KMS-11 (cell line): ENCODE data around the gene ADAP1.

Experiments used
- H2AFZ ChIP-seq: fragments of 200-600 bp; sonication (generic); 2 replicates; pipeline ENCODE4 v1.6.1; 2016; ENCODE audit warnings: antibody characterized with exemption, mixed run types, low read depth
- H3K27ac ChIP-seq: fragments of 200-600 bp; sonication (generic); 2 replicates; pipeline ENCODE4 v1.6.1; 2016; ENCODE audit warnings: mild to moderate bottlenecking, mixed run types
- H3K27me3 ChIP-seq: fragments of 200-600 bp; sonication (generic); 2 replicates; pipeline ENCODE4 v1.6.1; 2017; ENCODE audit warnings: mild to moderate bottlenecking, low read depth, mixed run types, moderate library complexity; ENCODE audit not compliant: insufficient read depth
- H3K36me3 ChIP-seq: fragments of 200-600 bp; sonication (generic); 2 replicates; pipeline ENCODE4 v1.6.1; 2017; ENCODE audit warnings: mild to moderate bottlenecking, mixed run types; ENCODE audit not compliant: insufficient read depth
- H3K4me1 ChIP-seq: fragments of 200-600 bp; sonication (generic); 2 replicates; pipeline ENCODE4 v1.6.1; 2016; ENCODE audit warnings: mild to moderate bottlenecking, low read depth, mixed run types; ENCODE audit not compliant: poor library complexity, severe bottlenecking
- H3K4me2 ChIP-seq: fragments of 200-600 bp; sonication (generic); 2 replicates; pipeline ENCODE4 v1.7.0; 2016; ENCODE audit warnings: mild to moderate bottlenecking, mixed run types
- H3K4me3 ChIP-seq: fragments of 200-600 bp; sonication (generic); IDR thresholded peaks from 2 replicates; pipeline ENCODE4 v1.6.1; 2017; ENCODE audit warnings: low read depth, low read length, mixed read lengths; ENCODE audit not compliant: insufficient read depth
- H3K79me2 ChIP-seq: fragments of 200-600 bp; sonication (generic); 2 replicates; pipeline ENCODE4 v1.6.1; 2016; ENCODE audit warnings: low read depth, mixed run types; ENCODE audit not compliant: insufficient read depth
- H3K9ac ChIP-seq: fragments of 200-600 bp; sonication (generic); 2 replicates; pipeline ENCODE4 v1.6.1; 2016; ENCODE audit warnings: mild to moderate bottlenecking, mixed run types
- H4K20me1 ChIP-seq: fragments of 200-600 bp; sonication (generic); 2 replicates; pipeline ENCODE4 v1.6.1; 2016; ENCODE audit warnings: mild to moderate bottlenecking, mixed run types; ENCODE audit not compliant: insufficient read depth
- TF ChIP-seq, protein P1 (sequence below): fragments of 200-600 bp; sonication (generic); conservative IDR thresholded peaks from 2 replicates; pipeline ENCODE4 v1.6.1; 2017; ENCODE audit warnings: low read depth, mild to moderate bottlenecking, antibody characterized with exemption, low read length, moderate library complexity, mixed read lengths

The ADAP1 gene

DNA sequence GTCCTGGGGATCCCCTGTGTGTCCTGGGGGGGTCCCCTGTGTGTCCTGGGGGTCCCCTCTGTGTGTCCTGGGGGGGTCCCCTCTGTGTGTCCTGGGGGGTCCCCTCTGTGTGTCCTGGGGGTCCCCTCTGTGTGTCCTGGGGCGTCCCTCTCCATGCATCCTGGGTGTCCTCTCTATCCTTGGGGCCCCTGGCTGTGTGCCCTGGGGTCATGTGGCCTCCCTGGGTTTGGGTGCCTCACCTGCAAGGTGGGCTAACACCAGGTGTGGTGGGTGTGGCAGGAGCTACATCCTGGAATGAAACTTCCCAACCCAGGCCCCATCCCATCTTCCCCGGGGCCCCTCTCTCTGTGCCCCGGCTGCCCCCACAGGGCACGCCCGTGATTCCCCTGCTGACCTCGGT is 33.4 kb upstream of the ADAP1 start:
- Histone ChIP-seq H3K4me2 (no peak overlapping the region), H3K36me3 (no peaks in the 10 kb centered on the region), H3K9ac (no peak overlapping the region), H3K79me2 (no peaks in the 10 kb centered on the region), H3K27me3 (peaks cover 47% of the 10 kb centered on the region), H2AFZ (no peak overlapping the region), H3K27ac (no peak overlapping the region), H3K4me3 (no peak overlapping the region), H3K4me1 (peaks cover 2% of the 10 kb centered on the region), H4K20me1 (no peaks in the 10 kb centered on the region)
- TF ChIP-seq, protein P1, sequence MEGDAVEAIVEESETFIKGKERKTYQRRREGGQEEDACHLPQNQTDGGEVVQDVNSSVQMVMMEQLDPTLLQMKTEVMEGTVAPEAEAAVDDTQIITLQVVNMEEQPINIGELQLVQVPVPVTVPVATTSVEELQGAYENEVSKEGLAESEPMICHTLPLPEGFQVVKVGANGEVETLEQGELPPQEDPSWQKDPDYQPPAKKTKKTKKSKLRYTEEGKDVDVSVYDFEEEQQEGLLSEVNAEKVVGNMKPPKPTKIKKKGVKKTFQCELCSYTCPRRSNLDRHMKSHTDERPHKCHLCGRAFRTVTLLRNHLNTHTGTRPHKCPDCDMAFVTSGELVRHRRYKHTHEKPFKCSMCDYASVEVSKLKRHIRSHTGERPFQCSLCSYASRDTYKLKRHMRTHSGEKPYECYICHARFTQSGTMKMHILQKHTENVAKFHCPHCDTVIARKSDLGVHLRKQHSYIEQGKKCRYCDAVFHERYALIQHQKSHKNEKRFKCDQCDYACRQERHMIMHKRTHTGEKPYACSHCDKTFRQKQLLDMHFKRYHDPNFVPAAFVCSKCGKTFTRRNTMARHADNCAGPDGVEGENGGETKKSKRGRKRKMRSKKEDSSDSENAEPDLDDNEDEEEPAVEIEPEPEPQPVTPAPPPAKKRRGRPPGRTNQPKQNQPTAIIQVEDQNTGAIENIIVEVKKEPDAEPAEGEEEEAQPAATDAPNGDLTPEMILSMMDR = no peak

DNA sequence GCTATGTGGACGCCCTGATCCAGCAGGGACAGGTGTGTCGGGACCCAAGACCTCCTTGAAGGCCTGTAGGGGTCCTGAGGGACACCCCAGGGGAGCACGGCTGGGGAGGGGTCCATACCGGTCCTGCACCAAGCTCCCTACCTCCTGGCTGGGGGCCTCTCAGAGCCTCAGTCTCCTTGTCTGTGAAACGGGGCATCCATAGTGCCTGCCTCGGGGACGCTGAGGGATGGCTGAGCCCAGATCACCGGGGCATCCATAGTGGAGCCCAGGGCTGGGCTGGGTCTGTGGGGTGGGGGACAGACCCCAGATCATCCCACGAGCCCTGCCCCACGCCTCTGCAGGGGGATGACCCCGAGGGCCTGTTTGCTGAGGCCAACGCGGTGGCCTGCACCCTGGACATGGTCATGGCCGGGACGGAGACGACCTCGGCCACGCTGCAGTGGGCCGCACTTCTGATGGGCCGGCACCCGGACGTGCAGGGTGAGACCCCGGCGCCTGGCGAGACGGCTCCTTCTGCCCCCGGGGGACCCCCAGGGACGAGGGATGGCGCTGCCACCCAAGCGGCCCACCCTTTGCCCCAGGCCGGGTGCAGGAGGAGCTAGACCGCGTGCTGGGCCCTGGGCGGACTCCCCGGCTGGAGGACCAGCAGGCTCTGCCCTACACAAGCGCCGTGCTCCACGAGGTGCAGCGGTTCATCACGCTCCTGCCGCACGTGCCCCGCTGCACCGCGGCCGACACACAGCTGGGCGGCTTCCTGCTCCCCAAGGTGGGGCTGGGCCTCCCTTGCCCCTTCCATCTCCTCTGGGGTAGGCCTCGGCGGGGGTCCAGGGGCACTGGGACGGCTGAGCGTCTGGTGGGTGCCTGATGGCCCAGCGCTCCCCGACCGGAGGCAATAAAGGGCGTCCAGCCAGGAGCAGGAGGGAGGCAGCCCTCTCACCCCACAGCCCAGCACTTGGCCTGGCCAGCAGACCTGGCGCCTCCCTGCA is 32.6 kb upstream of the ADAP1 start:
- Histone ChIP-seq H3K27ac (no peak overlapping the region), H3K36me3 (no peaks in the 10 kb centered on the region), H4K20me1 (no peaks in the 10 kb centered on the region), H3K79me2 (no peaks in the 10 kb centered on the region), H3K27me3 (peaks cover 54% of the 10 kb centered on the region), H3K4me1 (no peaks in the 10 kb centered on the region), H3K4me3 (no peak overlapping the region), H3K4me2 (no peak overlapping the region), H3K9ac (no peak overlapping the region), H2AFZ (no peak overlapping the region)
- TF ChIP-seq, protein P1 = no peak

DNA sequence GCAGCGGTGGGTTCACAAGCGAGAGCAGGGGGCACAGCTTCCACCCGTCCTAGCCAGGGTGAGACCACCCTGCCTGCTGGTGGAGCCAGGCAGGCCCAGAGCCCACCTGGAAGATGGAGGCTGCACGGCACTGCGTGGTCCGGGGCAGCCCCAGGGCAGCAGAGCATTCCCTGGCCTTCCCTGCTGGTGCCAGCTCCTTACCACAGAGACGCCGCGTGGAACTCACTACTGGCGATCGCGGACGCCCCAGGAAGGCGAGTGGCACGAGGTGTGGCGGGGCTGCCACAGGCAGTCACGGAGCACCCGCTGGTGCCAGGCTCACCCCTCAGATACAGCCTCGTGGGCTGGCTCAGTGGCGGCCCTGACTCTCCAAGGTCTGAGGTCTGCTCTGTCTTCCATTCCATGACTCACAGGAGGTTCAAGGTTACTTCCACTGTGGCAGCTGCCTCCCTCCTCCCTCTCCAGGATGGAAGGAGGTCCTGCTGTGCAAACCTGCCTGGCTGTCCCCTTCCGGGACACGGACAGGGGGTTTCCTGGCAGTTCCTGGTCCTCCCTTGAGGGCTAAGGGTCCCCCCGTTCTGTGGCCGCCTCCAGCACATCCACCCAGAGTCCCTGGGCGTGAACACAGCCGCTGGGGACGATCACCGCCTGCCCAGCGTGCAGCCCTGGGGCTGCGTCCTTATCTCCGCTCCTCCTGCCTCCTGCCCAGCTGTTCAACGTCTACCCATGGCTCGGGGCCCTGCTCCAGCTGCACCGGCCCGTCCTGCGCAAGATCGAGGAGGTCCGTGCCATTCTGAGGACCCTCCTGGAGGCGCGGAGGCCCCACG is 31.6 kb upstream of the ADAP1 start:
- Histone ChIP-seq H3K4me1 (no peaks in the 10 kb centered on the region), H4K20me1 (no peaks in the 10 kb centered on the region), H2AFZ (no peak overlapping the region), H3K9ac (no peak overlapping the region), H3K27ac (no peak overlapping the region), H3K27me3 (peaks cover 55% of the 10 kb centered on the region), H3K79me2 (no peaks in the 10 kb centered on the region), H3K4me2 (no peak overlapping the region), H3K4me3 (no peak overlapping the region), H3K36me3 (no peaks in the 10 kb centered on the region)
- TF ChIP-seq, protein P1 = no peak

DNA sequence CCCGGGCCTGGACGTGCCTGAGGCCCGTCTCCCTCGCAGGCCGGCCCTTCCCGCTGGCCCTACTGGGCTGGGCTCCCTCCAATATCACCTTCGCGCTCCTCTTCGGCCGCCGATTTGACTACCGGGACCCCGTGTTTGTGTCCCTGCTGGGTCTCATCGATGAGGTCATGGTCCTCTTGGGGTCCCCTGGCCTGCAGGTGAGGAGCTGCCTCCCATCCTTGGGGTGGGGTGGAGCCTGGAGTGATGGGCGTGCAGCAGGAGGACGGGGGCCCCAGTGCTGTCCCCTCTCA is 30.6 kb upstream of the ADAP1 start:
- Histone ChIP-seq H4K20me1 (no peaks in the 10 kb centered on the region), H3K4me3 (no peak overlapping the region), H3K27ac (no peak overlapping the region), H3K4me1 (no peaks in the 10 kb centered on the region), H3K36me3 (no peaks in the 10 kb centered on the region), H3K79me2 (no peaks in the 10 kb centered on the region), H3K4me2 (no peak overlapping the region), H3K9ac (no peak overlapping the region), H3K27me3 (peaks cover 55% of the 10 kb centered on the region), H2AFZ (no peak overlapping the region)
- TF ChIP-seq, protein P1 = no peak
